Subcutaneous abdominal adipose tissue (tissue), 5 donors: ENCODE results near the gene ARL2.
"Not testable (repeated sequence)": the region's sequence is repeated elsewhere in the genome, so short reads cannot be mapped to it uniquely, and the experiment has no call there.

Experiments
- H3K27ac ChIP-seq: one replicate; pipeline ENCODE4 v1.7.0; 2013; ENCODE audit warnings: low read depth, mild to moderate bottlenecking, inconsistent platforms, low read length, moderate library complexity
- H3K27me3 ChIP-seq, 5 donors: one replicate each; pipeline ENCODE4 v1.7.0; 2013; ENCODE audit warnings: low read length in 5 of 5, inconsistent platforms in 1 of 5; ENCODE audit not compliant: control insufficient read depth in 5 of 5, insufficient read depth in 4 of 5
- H3K36me3 ChIP-seq, 5 donors: one replicate each; pipeline ENCODE4 v1.7.0; 2013; ENCODE audit warnings: low read length in 5 of 5; ENCODE audit not compliant: control insufficient read depth in 5 of 5, insufficient read depth in 5 of 5
- H3K4me1 ChIP-seq, 5 donors: one replicate each; pipeline ENCODE4 v1.7.0; 2013; ENCODE audit warnings: low read length in 5 of 5, mild to moderate bottlenecking in 3 of 5, moderate library complexity in 1 of 5; ENCODE audit not compliant: control insufficient read depth in 5 of 5, insufficient read depth in 5 of 5
- H3K4me3 ChIP-seq, 5 donors: one replicate each; pipeline ENCODE4 v1.7.0; 2013; ENCODE audit warnings: low read length in 5 of 5, low read depth in 1 of 5
- H3K9ac ChIP-seq, 5 donors: one replicate each; pipeline ENCODE4 v1.7.0; 2013; ENCODE audit warnings: low read length in 5 of 5, mild to moderate bottlenecking in 4 of 5, moderate library complexity in 3 of 5
- H3K9me3 ChIP-seq, 5 donors: one replicate each; pipeline ENCODE4 v1.7.0; 2013; ENCODE audit warnings: low read length in 5 of 5; ENCODE audit not compliant: control insufficient read depth in 5 of 5
- donor health status: healthy.
- donor health status: healthy.
- donor health status: healthy.
- donor health status: healthy.
- donor health status: healthy.

Gene ARL2

GRCh38 chr11:65021509-65021908 lies 7.5 kb downstream of the ARL2 start:
- Histone ChIP-seq H3K36me3 (peaks cover 0 to 39% (median 28%) of the 10 kb centered on the region in 5 donors), H3K9me3 (no peaks in the 10 kb centered on the region), H3K27me3 (no peaks in the 10 kb centered on the region), H3K27ac (no peak overlapping the region), H3K9ac (no peak overlapping the region), H3K4me1 (peaks cover 0 to 6% (median 3%) of the 10 kb centered on the region in 5 donors), H3K4me3 (no peak overlapping the region)

- not testable (repeated sequence) for H3K9me3 ChIP-seq, H3K27me3 ChIP-seq, H3K4me3 ChIP-seq, H3K9ac ChIP-seq, H3K27ac ChIP-seq
- peaks cover 0 to 20% (median 12%) of the 10 kb centered on the region in 5 donors for H3K4me1 ChIP-seq
- peaks cover 0 to 31% (median 25%) of the 10 kb centered on the region in 5 donors for H3K36me3 ChIP-seq
Observed at GRCh38 chr11:65023502-65023901, 9.5 kb downstream of the ARL2 start.

DNA sequence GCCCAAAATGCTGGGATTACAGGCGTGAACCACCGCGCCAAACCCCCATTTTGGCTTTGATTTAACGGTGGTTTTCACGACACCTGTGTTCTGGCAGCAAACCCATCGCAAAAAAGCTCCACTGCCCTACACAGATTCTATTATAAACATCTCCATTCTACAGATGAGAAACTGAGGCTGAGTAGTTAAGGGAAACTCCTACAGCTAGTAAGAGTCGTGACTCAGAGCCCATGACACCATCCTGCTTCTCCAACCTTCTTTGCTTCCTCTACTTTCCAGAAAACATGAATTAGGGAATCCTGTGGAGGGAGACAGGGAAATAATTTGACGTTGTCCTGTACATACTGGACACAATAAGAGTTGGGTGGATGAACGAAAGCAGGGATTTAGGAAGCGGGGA lies 12.8 kb downstream of the ARL2 start:
- Histone ChIP-seq H3K36me3 (peaks cover 0 to 13% (median 7%) of the 10 kb centered on the region in 5 donors), H3K9ac (peak overlapping the region in 2 of 5 donors; percentile 68 to 72), H3K4me3 (peak overlapping the region in 4 of 5 donors; percentile 68 to 91 (median 78)), H3K27me3 (no peaks in the 10 kb centered on the region), H3K27ac (peak overlapping the region; percentile 81), H3K4me1 (peaks cover 0 to 22% (median 12%) of the 10 kb centered on the region in 5 donors), H3K9me3 (no peaks in the 10 kb centered on the region)

DNA sequence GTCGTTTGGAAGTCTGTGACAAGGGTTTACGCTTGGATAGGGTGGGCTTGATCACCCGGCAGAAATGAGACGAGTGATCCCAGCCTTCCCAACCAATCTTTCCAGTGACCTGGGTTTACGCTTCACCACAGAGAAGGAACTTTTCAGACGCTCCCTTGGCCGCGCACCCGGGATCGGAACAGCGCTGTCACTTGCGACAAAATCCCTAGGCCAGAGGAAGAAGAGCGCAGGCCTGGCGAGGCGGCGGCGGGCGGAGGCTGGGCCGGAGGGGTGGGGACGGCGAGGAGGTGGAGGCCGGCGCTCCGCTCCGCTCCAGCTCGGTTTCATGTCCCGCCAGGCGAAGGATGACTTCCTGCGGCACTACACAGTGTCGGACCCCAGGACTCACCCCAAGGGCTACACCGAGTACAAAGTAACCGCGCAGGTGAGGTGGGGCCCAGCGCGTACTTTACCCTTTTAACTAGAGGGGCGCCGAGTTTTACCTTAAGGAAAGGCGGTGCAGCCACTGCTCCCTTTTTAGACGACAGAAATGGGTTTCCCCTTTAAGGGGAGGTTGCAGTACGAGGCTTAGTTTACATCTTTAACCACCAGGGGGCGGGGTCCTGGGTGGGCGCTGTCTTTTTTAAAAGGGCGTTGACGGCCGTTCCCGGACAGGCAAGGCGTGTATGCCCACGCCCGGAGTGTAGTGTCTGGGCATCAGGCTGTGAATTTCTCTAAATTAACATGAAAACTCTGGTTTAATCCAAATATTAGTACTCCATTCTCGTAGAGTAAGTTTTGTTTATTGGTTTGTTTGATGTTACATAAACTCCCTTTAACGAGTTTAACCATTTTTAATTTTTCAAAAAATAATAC lies 13.5 kb downstream of the ARL2 start, which contains the start of gene SNX15:
Gene SNX15 (plus strand): TSS at position 227 of the 855 bp plus-strand sequence. CDS start 99 bp downstream, at position 326.
- peak within 1 kb of the TSS in 4 of 5 donors; percentile 50 to 72 (median 68) for H3K9ac ChIP-seq

GRCh38 chr11:65032216-65032615 lies 18.3 kb downstream of the ARL2 start:
- Histone ChIP-seq H3K9ac (no peak overlapping the region), H3K9me3 (no peaks in the 10 kb centered on the region), H3K4me1 (peaks cover 0 to 18% (median 13%) of the 10 kb centered on the region in 5 donors), H3K36me3 (peaks cover 0 to 49% (median 43%) of the 10 kb centered on the region in 5 donors), H3K27ac (no peak overlapping the region), H3K4me3 (no peak overlapping the region), H3K27me3 (no peaks in the 10 kb centered on the region)

More for the DNA sequence above, 13.5 kb downstream of the ARL2 start, which contains the start of gene SNX15:
- Histone ChIP-seq H3K9me3 (no peaks in the 10 kb centered on the region), H3K36me3 (peaks cover 0 to 13% (median 7%) of the 10 kb centered on the region in 5 donors), H3K27ac (peak within 1 kb of the TSS; percentile 81), H3K27me3 (no peaks in the 10 kb centered on the region), H3K4me1 (peaks cover 0 to 22% (median 12%) of the 10 kb centered on the region in 5 donors), H3K4me3 (peak within 1 kb of the TSS; percentile 74 to 91 (median 83))

DNA sequence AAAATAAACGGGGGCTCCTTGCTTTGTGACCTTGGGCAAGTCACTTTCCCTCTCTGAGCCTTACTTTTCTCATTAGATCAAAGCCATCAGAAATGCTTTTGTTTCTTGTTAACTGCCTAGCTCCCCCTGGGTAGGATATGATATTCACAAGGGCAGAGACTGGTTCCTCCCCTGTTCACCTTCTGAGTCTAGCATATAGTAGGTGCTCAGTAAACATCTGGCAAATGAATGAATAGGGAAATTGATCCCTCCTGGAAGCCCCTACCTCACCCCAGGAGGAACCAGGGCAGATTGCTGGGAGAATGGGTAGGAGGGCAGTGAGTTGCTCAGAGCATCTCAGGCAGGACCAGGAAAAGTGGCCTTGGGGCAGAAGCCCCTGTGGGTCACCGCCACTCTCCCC lies 20.5 kb downstream of the ARL2 start:
- H3K9me3 ChIP-seq: no peaks in the 10 kb centered on the region
- H3K36me3 ChIP-seq: peaks cover 0 to 64% (median 58%) of the 10 kb centered on the region in 5 donors
- H3K4me3 ChIP-seq: no peak overlapping the region
- peaks cover 0 to 10% (median 3%) of the 10 kb centered on the region in 5 donors for H3K4me1 ChIP-seq
- no peak overlapping the region for H3K9ac ChIP-seq
- H3K27me3 ChIP-seq: no peaks in the 10 kb centered on the region
- no peak overlapping the region for H3K27ac ChIP-seq

GRCh38 chr11:65035579-65035978 lies 21.6 kb downstream of the ARL2 start:
- Histone ChIP-seq H3K27me3 (no peaks in the 10 kb centered on the region), H3K9me3 (no peaks in the 10 kb centered on the region), H3K9ac (no peak overlapping the region), H3K4me3 (no peak overlapping the region), H3K4me1 (peaks cover 0 to 21% (median 9%) of the 10 kb centered on the region in 5 donors), H3K36me3 (peaks cover 0 to 69% (median 58%) of the 10 kb centered on the region in 5 donors), H3K27ac (no peak overlapping the region)

DNA sequence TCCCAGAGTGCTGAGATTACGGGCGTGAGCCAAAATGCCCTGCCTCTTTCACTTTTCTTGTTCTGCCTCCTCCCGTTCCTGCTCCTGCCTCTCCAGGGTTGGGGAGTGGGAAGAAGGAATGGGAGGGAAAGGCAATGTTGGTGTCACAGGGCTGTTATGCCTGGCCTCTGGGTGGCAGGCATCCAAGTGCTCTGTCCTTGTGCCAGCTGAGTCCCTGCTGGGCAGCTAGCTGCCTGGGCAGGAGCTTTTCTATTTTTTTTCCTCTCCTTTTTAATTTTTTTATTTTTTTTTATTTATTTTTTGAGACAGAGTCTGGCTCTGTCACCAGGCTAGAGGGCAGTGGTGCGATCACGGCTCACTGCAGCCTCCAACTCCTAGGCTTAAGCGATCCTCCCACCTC lies 23.0 kb downstream of the ARL2 start:
- no peaks in the 10 kb centered on the region for H3K27me3 ChIP-seq
- H3K4me3 ChIP-seq: no peak overlapping the region
- H3K9me3 ChIP-seq: no peaks in the 10 kb centered on the region
- H3K9ac ChIP-seq: no peak overlapping the region
- peaks cover 0 to 25% (median 16%) of the 10 kb centered on the region in 5 donors for H3K4me1 ChIP-seq
- no peak overlapping the region for H3K27ac ChIP-seq
- H3K36me3 ChIP-seq: peaks cover 0 to 67% (median 53%) of the 10 kb centered on the region in 5 donors

GRCh38 chr11:65040520-65040846 lies 26.5 kb downstream of the ARL2 start:
- H3K27me3 ChIP-seq: no peaks in the 10 kb centered on the region

More at GRCh38 chr11:65040520-65040846, 26.5 kb downstream of the ARL2 start:
- Histone ChIP-seq H3K9ac (peak overlapping the region in 4 of 5 donors; percentile 72 to 80 (median 76)), H3K4me1 (peaks cover 0 to 50% (median 33%) of the 10 kb centered on the region in 5 donors), H3K27ac (peak overlapping the region; percentile 88), H3K4me3 (peak overlapping the region; percentile 53 to 82 (median 76)), H3K36me3 (peaks cover 0 to 49% (median 41%) of the 10 kb centered on the region in 5 donors), H3K9me3 (no peaks in the 10 kb centered on the region)
